WTC11 (cell line): Measurements from ENCODE around the gene GORASP1. TPM values are rescaled to one million over a fixed set of nuclear protein-coding genes. Genes with fewer than 3 reads are reported as not detected.
A peak's percentile ranks its signal among the peaks of the same experiment; 100 is the strongest.

ENCODE experiments used
- ARID4B ChIP-seq: sonication (generic); formaldehyde crosslinking; IDR thresholded peaks from 2 replicates; pipeline ENCODE4 v1.8.0; 2023; ENCODE audit warnings: missing genetic modification reagents, mild to moderate bottlenecking, borderline replicate concordance
- ETV6 ChIP-seq: sonication (generic); formaldehyde crosslinking; IDR thresholded peaks from 2 replicates; pipeline ENCODE4 v1.8.1; 2022; ENCODE audit warnings: mild to moderate bottlenecking, missing genetic modification reagents
- FOXJ3 ChIP-seq: sonication (generic); formaldehyde crosslinking; IDR thresholded peaks from 2 replicates; pipeline ENCODE4 v1.9.0; 2021; ENCODE audit warnings: missing genetic modification reagents, mild to moderate bottlenecking, borderline replicate concordance
- FOXK1 ChIP-seq: sonication (generic); formaldehyde crosslinking; IDR thresholded peaks from 2 replicates; pipeline ENCODE4 v1.8.0; 2022; ENCODE audit warnings: mild to moderate bottlenecking, moderate library complexity, missing genetic modification reagents
- FOXP4 ChIP-seq: sonication (generic); formaldehyde crosslinking; IDR thresholded peaks from 2 replicates; pipeline ENCODE4 v1.8.0; 2022; ENCODE audit warnings: mild to moderate bottlenecking, missing genetic modification reagents
- IRF2 ChIP-seq: sonication (generic); formaldehyde crosslinking; IDR thresholded peaks from 2 replicates; pipeline ENCODE4 v1.8.0; 2022; ENCODE audit warnings: low read depth, missing genetic modification reagents, borderline replicate concordance
- MLX ChIP-seq: sonication (generic); formaldehyde crosslinking; IDR thresholded peaks from 2 replicates; pipeline ENCODE4 v1.8.1; 2023; ENCODE audit warnings: mild to moderate bottlenecking, missing genetic modification reagents, moderate library complexity
- NR2C2 ChIP-seq: sonication (generic); formaldehyde crosslinking; IDR thresholded peaks from 2 replicates; pipeline ENCODE4 v1.8.0; 2022; ENCODE audit warnings: mild to moderate bottlenecking, missing genetic modification reagents
- PRDM15 ChIP-seq: sonication (generic); formaldehyde crosslinking; IDR thresholded peaks from 2 replicates; pipeline ENCODE4 v1.8.0; 2022; ENCODE audit warnings: missing genetic modification reagents
- SP1 ChIP-seq: sonication (generic); formaldehyde crosslinking; conservative IDR thresholded peaks from 2 replicates; pipeline ENCODE4 v1.8.1; 2022; ENCODE audit warnings: missing genetic modification reagents
- STAT6 ChIP-seq: sonication (generic); formaldehyde crosslinking; conservative IDR thresholded peaks from 2 replicates; pipeline ENCODE4 v1.8.1; 2023; ENCODE audit warnings: mild to moderate bottlenecking, low read depth, missing genetic modification reagents, moderate library complexity
- TEAD1 ChIP-seq: sonication (generic); formaldehyde crosslinking; IDR thresholded peaks from 2 replicates; pipeline ENCODE4 v1.8.0; 2022; ENCODE audit warnings: mild to moderate bottlenecking, missing genetic modification reagents
- USF1 ChIP-seq: sonication (generic); formaldehyde crosslinking; IDR thresholded peaks from 2 replicates; pipeline ENCODE4 v1.8.0; 2022; ENCODE audit warnings: mild to moderate bottlenecking, missing genetic modification reagents
- ZBTB43 ChIP-seq: sonication (generic); formaldehyde crosslinking; IDR thresholded peaks from 2 replicates; pipeline ENCODE4 v1.8.1; 2023; ENCODE audit warnings: mild to moderate bottlenecking, missing genetic modification reagents
- ZNF263 ChIP-seq: sonication (generic); formaldehyde crosslinking; IDR thresholded peaks from 2 replicates; pipeline ENCODE4 v1.8.1; 2022; ENCODE audit warnings: low read depth, mild to moderate bottlenecking, moderate library complexity, missing genetic modification reagents
- ZNF281 ChIP-seq: sonication (generic); formaldehyde crosslinking; IDR thresholded peaks from 2 replicates; pipeline ENCODE4 v1.8.0; 2023; ENCODE audit warnings: mild to moderate bottlenecking, missing genetic modification reagents
- ZNF396 ChIP-seq: fragments of 250-450 bp; sonication (Bioruptor Pico); IDR thresholded peaks from 2 replicates; pipeline ENCODE4 v1.8.0; 2021; ENCODE audit warnings: mild to moderate bottlenecking, moderate library complexity, borderline replicate concordance
- total RNA-seq: library from RNA; stranded (reverse); gene quantifications from 3 replicates; pipeline ENCODE4 v1.2.3, GENCODE V29; 2021

Gene GORASP1
- total RNA-seq, 1 experiment from 2014 or later: 47.4 TPM

GRCh38 chr3:39154280-39155021, 47.0 kb upstream of the GORASP1 start (continued):
- TF ChIP-seq USF1 (CRISPR knock-in tag): peak; percentile 67; the same call in 1 of the 2 replicates
- TF ChIP-seq ZNF396 (CRISPR knock-in tag): no peak
- TF ChIP-seq SP1 (CRISPR knock-in tag): 0 out of 2 replicates have a peak, but pooled peaks have one; percentile 29
- peak; percentile 39; the same call in 1 of the 2 replicates for TF ChIP-seq FOXP4 (CRISPR knock-in tag)
- no peak for TF ChIP-seq ZBTB43
- peak; percentile 59; the same call in 1 of the 2 replicates for TF ChIP-seq ARID4B (CRISPR knock-in tag)
- TF ChIP-seq TEAD1 (CRISPR knock-in tag): peak; percentile 88
- no peak for TF ChIP-seq MLX (CRISPR knock-in tag)
- no peak for TF ChIP-seq NR2C2 (CRISPR knock-in tag)
- no peak for TF ChIP-seq FOXJ3
- TF ChIP-seq ZNF281 (CRISPR knock-in tag): peak; percentile 96
- TF ChIP-seq FOXK1: peak; percentile 31; the same call in 1 of the 2 replicates
- TF ChIP-seq ZNF263: no peak
- no peak for TF ChIP-seq PRDM15 (CRISPR knock-in tag)
- TF ChIP-seq ETV6: peak; percentile 37; the same call in 1 of the 2 replicates
- no peak for TF ChIP-seq STAT6 (CRISPR knock-in tag)
- no peak for TF ChIP-seq IRF2 (CRISPR knock-in tag)
